ENCODE data around the gene TEC. TPM values are rescaled to one million over a fixed set of nuclear protein-coding genes. Genes with fewer than 3 reads are reported as not detected.
"Not testable (repeated sequence)": the region's sequence is repeated elsewhere in the genome, so short reads cannot be mapped to it uniquely, and the experiment has no call there.

The TEC gene
- polyA plus RNA-seq, 1 donor = 4.6 TPM

DNA sequence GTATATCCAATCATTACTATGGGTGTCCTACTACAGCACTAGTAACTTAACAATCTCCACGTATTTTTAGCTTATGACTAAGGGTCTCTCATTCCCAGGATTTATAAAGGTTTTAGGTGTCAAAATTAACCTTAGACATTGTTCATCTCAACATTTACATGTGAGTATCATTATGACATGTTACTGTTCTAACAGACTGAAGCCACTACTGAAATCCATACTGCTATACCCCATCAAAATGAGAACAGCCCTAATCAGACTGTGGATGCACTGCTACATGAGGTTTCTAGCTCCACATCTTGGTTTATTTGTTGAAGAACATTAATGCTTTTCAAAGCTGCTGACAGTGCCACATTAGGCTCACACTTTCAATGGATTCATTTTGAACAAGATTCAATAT lies 100.0 kb downstream of the TEC start:
- Histone ChIP-seq H3K36me3 (ENCODE audit: control insufficient read depth, insufficient read depth, low read length) (peaks cover 5% of the 10 kb centered on the region), H3K4me3 (ENCODE audit: low read length) (no peak overlapping the region), H3K27ac (ENCODE audit: low read length) (no peak overlapping the region), H3K4me1 (ENCODE audit: control insufficient read depth, insufficient read depth, low read length) (no peaks in the 10 kb centered on the region), H3K27me3 (ENCODE audit: control insufficient read depth, insufficient read depth, low read length) (no peaks in the 10 kb centered on the region), H3K9me3 (ENCODE audit: control insufficient read depth, low read depth, low read length) (no peaks in the 10 kb centered on the region)
- no CpG with 5 or more reads among the region's 1 CpG for WGBS (ENCODE audit: insufficient coverage, low lambda C conversion rate)
- no peak for DNase-seq

DNA sequence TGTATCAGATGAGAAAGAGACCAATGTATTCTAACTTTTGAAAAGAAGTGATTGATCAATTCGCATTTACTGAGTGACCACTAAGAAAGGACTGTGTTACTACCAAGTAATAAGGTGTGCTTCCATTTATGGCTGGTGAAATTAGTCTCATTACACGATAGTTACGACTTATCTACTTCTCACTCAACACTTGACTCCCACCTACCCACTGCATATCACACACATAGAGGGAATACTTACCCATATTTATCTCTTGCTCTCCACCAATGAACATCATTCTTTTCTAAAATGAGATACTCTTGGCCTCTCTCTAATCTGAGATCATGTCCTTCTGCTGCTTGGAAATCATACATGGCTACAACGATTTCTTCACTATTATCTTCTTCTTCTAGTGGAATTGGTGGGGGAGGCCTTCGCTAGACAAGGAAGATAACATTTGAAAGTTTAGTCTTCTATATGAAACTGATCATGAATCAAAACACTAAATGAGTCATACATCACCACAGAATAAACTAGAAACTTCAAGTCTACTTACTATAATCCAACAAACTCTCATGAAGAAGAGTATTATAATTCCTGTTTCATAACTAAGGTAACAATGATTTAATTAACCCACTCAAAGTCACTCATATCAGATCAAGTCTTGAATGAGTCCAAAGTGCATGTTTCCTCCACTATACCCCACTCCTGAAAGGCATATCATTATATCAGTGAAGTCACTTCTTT lies 101.9 kb downstream of the TEC start:
- H3K36me3 ChIP-seq (ENCODE audit: control insufficient read depth, insufficient read depth, low read length) = peaks cover 5% of the 10 kb centered on the region
- 78% methylated on average over 4 of the region's 5 CpGs for WGBS (ENCODE audit: insufficient coverage, low lambda C conversion rate)
- no peaks in the 10 kb centered on the region for H3K27me3 ChIP-seq (ENCODE audit: control insufficient read depth, insufficient read depth, low read length)
- H3K4me1 ChIP-seq (ENCODE audit: control insufficient read depth, insufficient read depth, low read length) = no peaks in the 10 kb centered on the region
- no peaks in the 10 kb centered on the region for H3K9me3 ChIP-seq (ENCODE audit: control insufficient read depth, low read depth, low read length)
- H3K4me3 ChIP-seq (ENCODE audit: low read length) = no peak overlapping the region
- DNase-seq = no peak
- H3K27ac ChIP-seq (ENCODE audit: low read length) = no peak overlapping the region

GRCh38 chr4:48164561-48164960 lies 105.1 kb downstream of the TEC start:
- not testable (repeated sequence) for H3K27ac ChIP-seq (ENCODE audit: low read length); H3K4me3 ChIP-seq (ENCODE audit: low read length); H3K4me1 ChIP-seq (ENCODE audit: control insufficient read depth, insufficient read depth, low read length); H3K9me3 ChIP-seq (ENCODE audit: control insufficient read depth, low read depth, low read length); H3K27me3 ChIP-seq (ENCODE audit: control insufficient read depth, insufficient read depth, low read length); H3K36me3 ChIP-seq (ENCODE audit: control insufficient read depth, insufficient read depth, low read length); DNase-seq
- WGBS (ENCODE audit: insufficient coverage, low lambda C conversion rate) = 100% methylated on average over 3 of the region's 9 CpGs

GRCh38 chr4:48163746-48164145 lies 105.9 kb downstream of the TEC start:
- Histone ChIP-seq H3K4me1 (ENCODE audit: control insufficient read depth, insufficient read depth, low read length) (no peaks in the 10 kb centered on the region), H3K27me3 (ENCODE audit: control insufficient read depth, insufficient read depth, low read length) (no peaks in the 10 kb centered on the region), H3K4me3 (ENCODE audit: low read length) (no peak overlapping the region), H3K27ac (ENCODE audit: low read length) (no peak overlapping the region), H3K9me3 (ENCODE audit: control insufficient read depth, low read depth, low read length) (no peaks in the 10 kb centered on the region), H3K36me3 (ENCODE audit: control insufficient read depth, insufficient read depth, low read length) (peaks cover 5% of the 10 kb centered on the region)
- no CpG with 5 or more reads among the region's 1 CpG for WGBS (ENCODE audit: insufficient coverage, low lambda C conversion rate)
- no peak for DNase-seq

- DNase-seq = no peak
- H3K27me3 ChIP-seq (ENCODE audit: control insufficient read depth, insufficient read depth, low read length) = no peaks in the 10 kb centered on the region
- peaks cover 5% of the 10 kb centered on the region for H3K36me3 ChIP-seq (ENCODE audit: control insufficient read depth, insufficient read depth, low read length)
- H3K4me3 ChIP-seq (ENCODE audit: low read length) = no peak overlapping the region
- no peaks in the 10 kb centered on the region for H3K9me3 ChIP-seq (ENCODE audit: control insufficient read depth, low read depth, low read length)
- H3K27ac ChIP-seq (ENCODE audit: low read length) = no peak overlapping the region
- H3K4me1 ChIP-seq (ENCODE audit: control insufficient read depth, insufficient read depth, low read length) = no peaks in the 10 kb centered on the region
- no CpG with 5 or more reads among the region's 4 CpGs for WGBS (ENCODE audit: insufficient coverage, low lambda C conversion rate)
These were observed 107.5 kb downstream of the TEC start for GRCh38 chr4:48162162-48162561.

DNA sequence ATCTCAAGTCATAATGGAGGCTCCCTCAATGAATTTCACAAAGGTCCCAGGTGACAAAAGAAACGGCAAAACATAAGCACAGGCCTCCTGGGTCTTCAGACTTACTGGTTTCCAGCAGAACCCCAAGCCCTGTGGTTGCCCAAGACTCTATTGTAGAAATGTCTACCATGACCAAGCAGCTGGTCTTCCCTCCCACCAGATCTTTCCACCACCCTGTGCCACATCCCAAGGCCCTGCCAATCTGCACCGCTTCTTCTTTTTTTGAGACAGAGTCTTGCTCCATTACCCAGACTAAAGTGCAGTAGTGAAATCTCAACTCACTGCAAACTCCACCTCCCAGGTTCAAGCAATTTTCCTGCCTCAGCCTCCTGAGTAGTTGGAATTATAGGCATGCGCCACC lies 112.4 kb downstream of the TEC start:
- no CpG with 5 or more reads among the region's 3 CpGs for WGBS (ENCODE audit: insufficient coverage, low lambda C conversion rate)
- no peak overlapping the region for H3K4me3 ChIP-seq (ENCODE audit: low read length)
- no peaks in the 10 kb centered on the region for H3K27me3 ChIP-seq (ENCODE audit: control insufficient read depth, insufficient read depth, low read length)
- peaks cover 12% of the 10 kb centered on the region for H3K9me3 ChIP-seq (ENCODE audit: control insufficient read depth, low read depth, low read length)
- no peaks in the 10 kb centered on the region for H3K4me1 ChIP-seq (ENCODE audit: control insufficient read depth, insufficient read depth, low read length)
- peaks cover 13% of the 10 kb centered on the region for H3K36me3 ChIP-seq (ENCODE audit: control insufficient read depth, insufficient read depth, low read length)
- no peak overlapping the region for H3K27ac ChIP-seq (ENCODE audit: low read length)
- no peak for DNase-seq

- DNase-seq = no peak
- WGBS (ENCODE audit: insufficient coverage, low lambda C conversion rate) = 100% methylated on average over 1 of the region's 1 CpG
- no peaks in the 10 kb centered on the region for H3K4me1 ChIP-seq (ENCODE audit: control insufficient read depth, insufficient read depth, low read length)
- no peak overlapping the region for H3K27ac ChIP-seq (ENCODE audit: low read length)
- H3K9me3 ChIP-seq (ENCODE audit: control insufficient read depth, low read depth, low read length) = peaks cover 12% of the 10 kb centered on the region
- H3K4me3 ChIP-seq (ENCODE audit: low read length) = no peak overlapping the region
- peaks cover 13% of the 10 kb centered on the region for H3K36me3 ChIP-seq (ENCODE audit: control insufficient read depth, insufficient read depth, low read length)
- no peaks in the 10 kb centered on the region for H3K27me3 ChIP-seq (ENCODE audit: control insufficient read depth, insufficient read depth, low read length)
These were observed 113.2 kb downstream of the TEC start for GRCh38 chr4:48156423-48156822.

- Histone ChIP-seq H3K27me3 (ENCODE audit: control insufficient read depth, insufficient read depth, low read length) (no peaks in the 10 kb centered on the region), H3K4me3 (ENCODE audit: low read length) (no peak overlapping the region), H3K27ac (ENCODE audit: low read length) (no peak overlapping the region), H3K36me3 (ENCODE audit: control insufficient read depth, insufficient read depth, low read length) (peaks cover 16% of the 10 kb centered on the region), H3K4me1 (ENCODE audit: control insufficient read depth, insufficient read depth, low read length) (no peaks in the 10 kb centered on the region), H3K9me3 (ENCODE audit: control insufficient read depth, low read depth, low read length) (peaks cover 12% of the 10 kb centered on the region)
- WGBS (ENCODE audit: insufficient coverage, low lambda C conversion rate) = no CpG with 5 or more reads among the region's 1 CpG
- DNase-seq = no peak
These were observed 115.7 kb downstream of the TEC start for GRCh38 chr4:48153791-48154550.

GRCh38 chr4:48152259-48152658 lies 117.4 kb downstream of the TEC start:
- no peak overlapping the region for H3K4me3 ChIP-seq (ENCODE audit: low read length)

DNA sequence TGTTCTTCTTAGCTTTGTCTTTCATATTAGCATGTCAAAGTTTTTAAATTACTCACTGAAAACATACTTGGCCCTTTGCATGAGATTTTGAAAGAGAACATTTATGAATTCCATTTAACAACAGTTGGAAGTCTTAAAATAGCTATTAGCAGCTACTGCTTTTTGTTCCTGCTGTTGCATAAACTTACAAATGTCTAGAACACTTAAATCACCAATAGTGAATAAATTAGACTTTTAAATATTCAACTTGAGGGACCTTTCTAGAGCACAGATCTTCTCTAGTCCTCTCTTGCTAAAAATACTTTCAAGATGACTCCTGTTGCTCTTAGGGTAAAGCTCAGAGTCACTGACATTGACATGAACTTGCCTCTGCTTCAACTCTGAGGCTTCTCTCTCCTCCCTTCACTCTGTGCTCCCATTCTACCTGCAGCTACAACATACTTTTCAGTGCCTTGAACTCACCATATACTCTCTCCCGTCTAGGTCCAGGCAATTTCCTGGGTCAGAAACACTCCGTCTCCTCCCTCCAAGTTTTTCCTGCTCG lies 119.7 kb downstream of the TEC start:
- H3K9me3 ChIP-seq (ENCODE audit: control insufficient read depth, low read depth, low read length) = peaks cover 8% of the 10 kb centered on the region
- H3K36me3 ChIP-seq (ENCODE audit: control insufficient read depth, insufficient read depth, low read length) = peaks cover 10% of the 10 kb centered on the region
- WGBS (ENCODE audit: insufficient coverage, low lambda C conversion rate) = no CpG with 5 or more reads among the region's 3 CpGs
- no peak overlapping the region for H3K27ac ChIP-seq (ENCODE audit: low read length)
- no peak overlapping the region for H3K4me3 ChIP-seq (ENCODE audit: low read length)
- H3K27me3 ChIP-seq (ENCODE audit: control insufficient read depth, insufficient read depth, low read length) = no peaks in the 10 kb centered on the region
- H3K4me1 ChIP-seq (ENCODE audit: control insufficient read depth, insufficient read depth, low read length) = no peaks in the 10 kb centered on the region
- DNase-seq = no peak

More at GRCh38 chr4:48152259-48152658, 117.4 kb downstream of the TEC start:
- Histone ChIP-seq H3K9me3 (ENCODE audit: control insufficient read depth, low read depth, low read length) (peaks cover 12% of the 10 kb centered on the region), H3K27ac (ENCODE audit: low read length) (no peak overlapping the region), H3K4me1 (ENCODE audit: control insufficient read depth, insufficient read depth, low read length) (no peaks in the 10 kb centered on the region), H3K36me3 (ENCODE audit: control insufficient read depth, insufficient read depth, low read length) (peaks cover 19% of the 10 kb centered on the region), H3K27me3 (ENCODE audit: control insufficient read depth, insufficient read depth, low read length) (no peaks in the 10 kb centered on the region)
- no peak for DNase-seq
- WGBS (ENCODE audit: insufficient coverage, low lambda C conversion rate) = 100% methylated on average over 1 of the region's 5 CpGs

Measured in large intestine (tissue), 3 donors.